Heart right ventricle (tissue), 16 donors: ENCODE measurements around the gene CPA5. TPM values are rescaled to one million over a fixed set of nuclear protein-coding genes. Genes with fewer than 3 reads are reported as not detected.
"Not testable (repeated sequence)": the region's sequence is repeated elsewhere in the genome, so short reads cannot be mapped to it uniquely, and the experiment has no call there.

Source experiments
- ATAC-seq, 8 donors: fragments of 200-7000 bp; cut with Tn5 transposase; one replicate each; pipeline ENCODE4 v1.9.1; 2020; ENCODE audit warnings: mild to moderate bottlenecking in 8 of 8, moderate library complexity in 8 of 8, moderate number of reproducible peaks in 1 of 8
- DNase-seq, 2 donors: peaks; one replicate each; pipeline ENCODE4 v3.0.0-alpha.2; 2020
- H3K27ac ChIP-seq, 10 donors: fragments of 200-600 bp; sonication (generic) in 2 of 10; one replicate each; pipeline versions ENCODE4 v1.5.0 to v1.8.0; 2020 to 2022; ENCODE audit warnings: mild to moderate bottlenecking in 3 of 10
- H3K27me3 ChIP-seq, 7 donors: fragments of 200-600 bp; one replicate each; pipeline ENCODE4 v1.8.0; 2021 to 2022; ENCODE audit warnings: mild to moderate bottlenecking in 2 of 7
- H3K36me3 ChIP-seq, 9 donors: fragments of 200-600 bp; sonication (generic) in 1 of 9; one replicate each; pipeline versions ENCODE4 v1.5.0 to v1.8.0; 2020 to 2022; ENCODE audit warnings: mild to moderate bottlenecking in 2 of 9
- H3K4me1 ChIP-seq, 9 donors: fragments of 200-600 bp; sonication (generic) in 1 of 9; one replicate each; pipeline versions ENCODE4 v1.5.0 to v1.8.0; 2020 to 2022; ENCODE audit warnings: mild to moderate bottlenecking in 4 of 9
- H3K4me3 ChIP-seq, 10 donors: fragments of 200-600 bp; sonication (generic) in 2 of 10; one replicate each; pipeline versions ENCODE4 v1.5.0 to v1.8.0; 2020 to 2022; ENCODE audit warnings: mild to moderate bottlenecking in 7 of 10, moderate library complexity in 2 of 10
- H3K9me3 ChIP-seq, 11 donors: fragments of 200-600 bp in 10 of 11; sonication (generic) in 2 of 11; one replicate each; pipeline versions ENCODE4 v1.5.0 to v1.8.0; 2013 to 2022; ENCODE audit warnings: mild to moderate bottlenecking in 2 of 11, control low read depth in 1 of 11, moderate library complexity in 1 of 11
- CTCF ChIP-seq, 9 donors: fragments of 200-600 bp; sonication (generic) in 2 of 9; IDR thresholded peaks; one replicate each; pipeline versions ENCODE4 v1.5.0 to v1.8.0; 2021 to 2022; ENCODE audit warnings: antibody characterized with exemption in 9 of 9, mild to moderate bottlenecking in 5 of 9, moderate library complexity in 1 of 9
- WGBS, 2 donors: extraction: QIAGEN DNeasy Blood & Tissue Kit; methylation state at CpG; one replicate each; pipeline ENCODE4 v1.1.7; 2013; ENCODE audit warnings: inconsistent platforms in 1 of 2; 5-methylcytosine and 5-hydroxymethylcytosine counted together
- intact Hi-C, 10 donors: fragments of 100-400 bp; cut with DNase I; formaldehyde crosslinking; loops; one replicate each; pipeline versions ENCODE4 v1.11.1 to v1.14.2; 2022
- polyA plus RNA-seq, 2 donors: library from polyadenylated mRNA; stranded (reverse); fragments of 200-250 nt; gene quantifications; one replicate each; pipeline ENCODE4 v1.2.3, GENCODE V29; 2013
- total RNA-seq, 10 donors: library from RNA; stranded (reverse); fragmentation: NEBNext Ultra II Directional in 3 of 10; extraction: Animal tissue kit (Norgen Biotek cat#: 25700) in 3 of 10; gene quantifications; one replicate each; pipeline versions ENCODE4 v1.2.1 to v1.2.4, GENCODE V29; 2021 to 2023
- donor health status: Arrhythmogenic right ventricular cardiomyopathy.
- donor health status: ischemic (EF 13 %, LVEDD 7.1; RV severe dilation, severe dysfunction).
- donor health status: healthy with polysubstance abuse.
- donor health status: DM: no; HTN: yes; CAD: no.
- donor health status: DM: no; HTN: no; CAD: no.
- donor health status: ischemic (EF 25% LVEDD 6.9; RV normal size, moderate dysfunction).
- donor health status: ischemic (EF 25% LVEDD 5.7; RV mildly dilated, moderate dysfunction).
- donor health status: healthy.
- donor health status: DM: yes; HTN: yes; CAD: no.
- donor health status: Ischemic cardiomyopathy.
- donor health status: ischemic (EF 35%, LVEDD 5.7; RV mildly dilated, moderate dysfunction).
- donor health status: nonischemic (EF 11% LVEDD 7.7; RV severe dilation, severe dysfunction).
- donor health status: DM: yes; HTN: yes; CAD: no.
- donor health status: PGD.
- donor health status: ischemic (EF 29% LVEDD 5.4; RV normal size, mild dysfunction).
- donor health status: nonischemic (EF 23%, LVEDD 6.1; RV moderate dilation, normal function).

CPA5 gene
- total and polyA plus RNA-seq, 12 donors, result 0.06 TPM; not detected in 11

- no peak for TF ChIP-seq CTCF (IDR thresholded peaks at IDR 0.05)
- WGBS, 2 donors, result 86% methylated on average over 21 of the region's 21 CpGs
Measured at GRCh38 chr7:130305433-130306042, 39.1 kb upstream of the CPA5 start.

GRCh38 chr7:130309986-130310385 lies 34.6 kb upstream of the CPA5 start:
- intact Hi-C loops, result no loop called here
- no peak for TF ChIP-seq CTCF (IDR thresholded peaks at IDR 0.05)
- H3K4me3 ChIP-seq, result no peak overlapping the region
- H3K4me1 ChIP-seq, result no peaks in the 10 kb centered on the region
- DNase-seq, result no peak
- H3K36me3 ChIP-seq, result no peaks in the 10 kb centered on the region
- H3K27me3 ChIP-seq, result no peaks in the 10 kb centered on the region
- no peaks in the 10 kb centered on the region for H3K9me3 ChIP-seq
- WGBS, 2 donors, result 88% methylated on average over 6 of the region's 6 CpGs
- H3K27ac ChIP-seq, result no peak overlapping the region
- no peak for ATAC-seq

More at GRCh38 chr7:130305433-130306042, 39.1 kb upstream of the CPA5 start:
- H3K27me3 ChIP-seq, result peaks cover 0 to 5% (median 0%) of the 10 kb centered on the region in 7 donors
- intact Hi-C loops, result no loop called here
- H3K9me3 ChIP-seq, result no peaks in the 10 kb centered on the region
- DNase-seq, result no peak
- H3K27ac ChIP-seq, result no peak overlapping the region
- no peaks in the 10 kb centered on the region for H3K4me1 ChIP-seq
- ATAC-seq, result no peak
- no peaks in the 10 kb centered on the region for H3K36me3 ChIP-seq
- H3K4me3 ChIP-seq, result no peak overlapping the region

GRCh38 chr7:130314305-130314704 lies 30.3 kb upstream of the CPA5 start:
- no peaks in the 10 kb centered on the region for H3K36me3 ChIP-seq
- H3K9me3 ChIP-seq, result no peaks in the 10 kb centered on the region
- ATAC-seq (no peak), DNase-seq (no peak)
- no peaks in the 10 kb centered on the region for H3K4me1 ChIP-seq
- H3K4me3 ChIP-seq, result no peak overlapping the region
- no peaks in the 10 kb centered on the region for H3K27me3 ChIP-seq
- intact Hi-C loops, result no loop called here
- WGBS, 2 donors, result 60 to 64% methylated on average over 6 of the region's 6 CpGs
- no peak overlapping the region for H3K27ac ChIP-seq
- no peak for TF ChIP-seq CTCF (IDR thresholded peaks at IDR 0.05)

- H3K4me3 ChIP-seq, result no peak overlapping the region
- no peak overlapping the region for H3K27ac ChIP-seq
- H3K36me3 ChIP-seq, result no peaks in the 10 kb centered on the region
- H3K27me3 ChIP-seq, result no peaks in the 10 kb centered on the region
- no peaks in the 10 kb centered on the region for H3K4me1 ChIP-seq
- DNase-seq (no peak), ATAC-seq (no peak)
- TF ChIP-seq CTCF (IDR thresholded peaks at IDR 0.05), result no peak
- no peaks in the 10 kb centered on the region for H3K9me3 ChIP-seq
- intact Hi-C loops, result no loop called here
- 86 to 100% methylated on average over 1 of the region's 1 CpG for WGBS, 2 donors
Measured at GRCh38 chr7:130319541-130319940, 25.1 kb upstream of the CPA5 start.

GRCh38 chr7:130321542-130322229 lies 22.9 kb upstream of the CPA5 start:
- H3K4me1 ChIP-seq, H3K27ac ChIP-seq, H3K9me3 ChIP-seq, H3K4me3 ChIP-seq, intact Hi-C loops, ATAC-seq, H3K36me3 ChIP-seq, DNase-seq, H3K27me3 ChIP-seq: not testable (repeated sequence)
- WGBS, 2 donors, result 79 to 82% methylated on average over 3 of the region's 3 CpGs
